HG02623 (cell line): ENCODE data around the gene DCDC2B.
"Not testable (repeated sequence)": the region's sequence is repeated elsewhere in the genome, so short reads cannot be mapped to it uniquely, and the experiment has no call there.

Source experiments
- ATAC-seq: cut with Tn5 transposase; IDR thresholded peaks from one replicate; pipeline ENCODE4 v1.9.1; 2021; ENCODE audit warnings: moderate library complexity; ENCODE audit not compliant: unreplicated experiment

Gene DCDC2B

GRCh38 chr1:32255072-32256071 lies 46.5 kb downstream of the DCDC2B start:
- no peak for ATAC-seq

GRCh38 chr1:32256473-32257226 lies 47.8 kb downstream of the DCDC2B start:
- ATAC-seq: no peak

- ATAC-seq: no peak
Observed at GRCh38 chr1:32257227-32257508, 48.3 kb downstream of the DCDC2B start.

GRCh38 chr1:32263236-32263593 lies 54.3 kb downstream of the DCDC2B start:
- not testable (repeated sequence) for ATAC-seq

GRCh38 chr1:32263744-32264143 lies 54.9 kb downstream of the DCDC2B start:
- ATAC-seq: no peak
